HuH-7 (cell line): Measurements from ENCODE around the gene HTRA3.
A peak's percentile ranks its signal among the peaks of the same experiment; 100 is the strongest.

ENCODE experiments used
- DNase-seq: peaks from one replicate; pipeline ENCODE4 v3.0.0; 2011; ENCODE audit warnings: low spot score

HTRA3 gene

GRCh38 chr4:8247047-8247930 lies 22.3 kb upstream of the HTRA3 start:
- DNase-seq = peak; percentile 71

DNA sequence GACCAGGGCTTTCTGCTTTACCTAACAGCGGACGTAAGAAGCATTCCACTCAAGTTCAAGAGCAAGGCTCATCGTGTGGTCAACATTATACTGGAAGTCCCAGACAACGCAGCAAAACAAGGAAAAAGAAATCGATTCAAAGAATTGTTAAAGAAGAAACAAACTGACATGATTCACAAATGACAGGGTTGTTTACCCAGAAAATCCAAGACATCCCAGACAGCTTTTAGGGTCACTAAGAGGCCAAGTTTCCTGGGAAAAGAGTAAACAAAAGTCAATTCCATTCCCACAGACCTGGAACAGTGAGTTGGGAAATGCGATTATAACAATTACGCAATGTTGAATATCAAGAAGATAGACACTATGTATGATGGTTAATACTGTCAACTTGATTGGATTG lies 21.5 kb upstream of the HTRA3 start:
- DNase-seq = no peak

GRCh38 chr4:8250227-8250626 lies 19.3 kb upstream of the HTRA3 start:
- DNase-seq = no peak

- no peak for DNase-seq
Measured at GRCh38 chr4:8250637-8251036, 18.9 kb upstream of the HTRA3 start.

DNA sequence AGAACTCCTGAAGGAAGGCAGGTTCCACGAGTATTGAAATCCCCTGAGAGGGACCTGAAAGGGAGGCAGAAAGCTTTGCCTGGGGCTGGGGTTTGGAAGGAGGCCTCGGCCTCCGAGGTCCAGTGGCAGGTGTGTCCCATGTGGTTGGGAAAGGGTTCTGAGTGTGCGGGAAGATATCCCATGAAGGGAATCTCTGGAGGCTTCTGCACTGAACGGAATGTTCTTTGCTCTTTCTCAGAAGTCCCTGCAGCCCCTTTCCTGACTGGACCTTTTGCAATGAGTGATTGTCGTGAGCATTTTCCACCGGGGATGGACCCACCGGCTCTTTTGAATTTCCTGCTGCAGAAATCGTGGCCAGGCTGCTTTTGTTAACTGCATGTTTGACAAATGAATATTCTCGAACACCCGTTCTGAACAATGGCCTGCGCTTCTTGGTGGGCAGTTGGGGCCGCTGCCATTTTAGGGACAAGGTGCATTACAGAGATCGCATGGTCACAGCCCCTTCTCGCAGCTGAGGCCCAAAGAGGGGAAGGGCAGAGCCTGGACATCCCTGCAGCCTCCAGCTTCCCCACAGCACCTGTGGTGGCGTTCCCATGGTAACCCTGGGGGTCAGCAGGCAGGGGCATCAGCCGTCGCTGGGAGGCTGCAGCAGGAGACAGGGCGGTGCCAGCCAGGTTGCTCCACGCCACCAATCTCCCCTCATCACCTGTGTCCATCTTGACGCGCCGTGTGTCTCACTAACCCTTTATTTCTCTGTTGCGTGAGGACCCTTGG lies 18.3 kb upstream of the HTRA3 start:
- no peak for DNase-seq

- no peak for DNase-seq
Measured at GRCh38 chr4:8252301-8253173, 17.0 kb upstream of the HTRA3 start.

GRCh38 chr4:8254076-8254475 lies 15.5 kb upstream of the HTRA3 start:
- DNase-seq = no peak

DNA sequence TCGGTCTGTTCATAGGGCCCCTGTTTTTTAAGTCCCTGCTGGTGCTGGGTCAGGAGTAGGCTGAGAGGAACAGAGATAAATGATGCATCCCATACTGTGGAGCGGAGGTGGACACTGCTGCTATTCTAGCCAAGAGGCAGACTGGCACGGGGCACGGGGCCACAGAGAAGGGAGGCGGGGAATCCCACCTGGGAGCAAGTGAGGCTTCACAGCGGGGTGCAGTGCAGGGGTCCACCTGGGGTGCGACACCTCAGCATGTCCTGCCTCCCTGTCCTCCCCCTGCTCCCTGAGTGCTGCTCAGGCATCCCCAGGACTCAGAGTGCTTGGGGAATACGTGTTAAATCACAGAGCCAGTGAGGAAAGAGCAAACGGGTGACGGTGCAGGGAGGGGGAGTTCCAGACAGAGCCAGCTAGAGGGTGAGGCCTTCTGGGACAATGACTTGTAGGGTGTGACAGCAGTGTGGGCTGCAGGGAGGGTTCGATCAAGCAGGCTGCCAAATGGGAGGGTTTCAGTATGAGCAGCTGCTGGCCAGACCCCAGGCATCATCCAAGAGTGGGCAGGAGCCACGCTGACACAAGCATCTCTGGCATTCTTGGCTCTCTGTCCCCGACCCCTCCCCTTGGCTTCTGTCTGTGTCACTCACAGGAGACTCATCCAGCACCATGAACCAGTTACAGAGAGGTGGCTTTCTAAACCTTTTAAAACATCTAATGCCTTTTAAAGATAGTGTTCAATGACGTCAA lies 13.7 kb upstream of the HTRA3 start:
- no peak for DNase-seq

DNA sequence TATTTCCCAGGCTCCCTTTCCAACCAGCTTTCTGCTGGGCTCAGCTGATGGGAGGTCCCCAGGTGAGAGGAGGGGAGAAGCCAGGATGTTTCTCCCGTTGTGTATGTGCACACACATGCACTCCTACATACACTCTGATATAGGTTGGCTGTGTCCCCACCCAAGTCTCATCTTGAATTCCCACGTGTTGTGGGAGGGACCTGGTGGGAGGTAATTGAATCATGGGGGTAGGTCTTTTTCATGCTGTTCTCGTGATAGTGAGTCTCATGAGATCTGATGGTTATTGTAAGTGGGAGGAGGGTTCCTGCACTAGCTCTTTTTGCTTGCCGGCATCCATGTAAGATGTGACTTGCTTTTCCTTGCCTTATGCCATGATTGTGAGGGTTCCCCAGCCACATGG lies 11.7 kb upstream of the HTRA3 start:
- no peak for DNase-seq

- no peak for DNase-seq
Measured at GRCh38 chr4:8258552-8259212, 10.9 kb upstream of the HTRA3 start.

DNA sequence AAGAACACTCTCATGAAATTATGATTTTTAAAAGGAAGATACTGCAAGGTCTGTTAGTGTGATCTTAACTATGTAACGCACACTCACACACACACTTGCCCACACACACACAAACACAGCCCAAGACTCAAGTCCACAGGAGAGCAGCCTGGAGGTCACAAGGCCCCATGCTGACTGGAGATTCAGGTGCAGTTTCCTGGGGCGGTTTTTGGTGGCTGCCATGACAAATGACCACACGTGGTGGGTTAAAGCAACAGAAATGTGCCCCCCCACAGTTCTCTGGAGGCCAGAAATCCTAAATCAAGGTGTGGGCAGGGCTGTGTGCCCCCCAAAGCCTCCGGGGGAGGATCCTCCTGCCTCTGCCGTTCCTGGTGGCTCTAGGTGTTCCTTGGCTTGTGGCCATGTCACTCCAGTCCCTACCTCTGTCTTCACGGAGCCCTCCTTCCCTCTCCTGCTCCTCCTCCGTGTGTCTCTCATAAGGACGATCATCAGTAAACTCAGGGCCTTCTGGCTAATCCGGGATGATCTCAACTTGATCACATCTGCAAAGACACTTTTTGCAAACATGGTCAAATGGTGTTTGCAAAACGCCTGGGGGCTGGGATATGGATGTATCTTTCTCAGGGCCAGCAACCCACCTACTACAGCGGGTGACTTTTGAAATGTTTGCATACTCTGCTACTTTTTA lies 9.7 kb upstream of the HTRA3 start:
- DNase-seq = no peak

- DNase-seq = no peak
Measured at GRCh38 chr4:8260656-8261111, 8.9 kb upstream of the HTRA3 start.

GRCh38 chr4:8261851-8262535 lies 7.6 kb upstream of the HTRA3 start:
- DNase-seq = no peak

GRCh38 chr4:8262637-8263322 lies 6.8 kb upstream of the HTRA3 start:
- no peak for DNase-seq

- DNase-seq = no peak
Measured at GRCh38 chr4:8263397-8263796, 6.2 kb upstream of the HTRA3 start.

GRCh38 chr4:8264106-8264505 lies 5.4 kb upstream of the HTRA3 start:
- no peak for DNase-seq

GRCh38 chr4:8265171-8265929 lies 4.2 kb upstream of the HTRA3 start:
- no peak for DNase-seq

DNA sequence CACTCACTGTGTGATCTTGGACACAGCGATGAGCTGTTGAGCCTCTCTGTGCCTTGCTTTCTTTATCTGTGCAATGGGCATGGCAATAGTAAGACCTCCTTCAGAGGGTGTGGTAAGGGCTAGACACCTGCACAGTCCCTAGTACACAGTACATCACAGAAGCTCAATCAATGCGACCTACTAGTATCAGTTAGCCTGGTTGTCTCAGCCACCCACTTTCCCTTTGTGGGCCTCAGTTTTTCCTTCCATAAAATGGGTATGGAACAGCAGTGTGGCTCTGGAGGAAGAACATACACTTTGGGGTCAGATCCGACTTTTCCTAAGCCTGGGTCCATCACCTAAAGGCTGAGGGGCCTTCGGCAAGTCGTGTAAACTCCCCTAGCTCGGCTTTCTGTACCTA lies 3.5 kb upstream of the HTRA3 start:
- no peak for DNase-seq
